IMR-90 (cell line): ENCODE measurements around the gene CCDC63.

Experiments used
- NFE2L2 ChIP-seq: fragments of 150-350 bp; IDR thresholded peaks from 2 replicates; pipeline ENCODE4 v1.6.1; 2016; ENCODE audit warnings: low read depth, mild to moderate bottlenecking, low read length
- POLR2A ChIP-seq: IDR thresholded peaks from 2 replicates; pipeline ENCODE4 v1.6.1; 2012; ENCODE audit warnings: mild to moderate bottlenecking, low read depth, low read length
- RAD21 ChIP-seq: IDR thresholded peaks from 2 replicates; pipeline ENCODE4 v1.6.1; 2012; ENCODE audit warnings: low read length, improper control_type of control experiment
- RCOR1 ChIP-seq: IDR thresholded peaks from 2 replicates; pipeline ENCODE4 v1.6.1; 2012; ENCODE audit warnings: mild to moderate bottlenecking, low read length, improper control_type of control experiment; ENCODE audit not compliant: insufficient replicate concordance
- RFX5 ChIP-seq: IDR thresholded peaks from 2 replicates; pipeline ENCODE4 v1.8.0; 2012; ENCODE audit warnings: low read depth, mild to moderate bottlenecking, low read length, moderate library complexity
- SMC3 ChIP-seq: fragments of 150-350 bp; IDR thresholded peaks from 2 replicates; pipeline ENCODE4 v1.6.1; 2016; ENCODE audit warnings: low read depth, mild to moderate bottlenecking, antibody characterized with exemption, low read length, moderate library complexity
- TF ChIP-seq, protein P1 (sequence below): fragments of 150-350 bp; IDR thresholded peaks from 2 replicates; pipeline ENCODE4 v1.6.1; 2017; ENCODE audit warnings: mild to moderate bottlenecking, antibody characterized with exemption, low read length, low read depth
- TF ChIP-seq, protein P2 (sequence below): conservative IDR thresholded peaks from 2 replicates; pipeline ENCODE4 v1.5.1; 2012; ENCODE audit warnings: mild to moderate bottlenecking, low read depth, low read length, improper control_type of control experiment

DNA sequence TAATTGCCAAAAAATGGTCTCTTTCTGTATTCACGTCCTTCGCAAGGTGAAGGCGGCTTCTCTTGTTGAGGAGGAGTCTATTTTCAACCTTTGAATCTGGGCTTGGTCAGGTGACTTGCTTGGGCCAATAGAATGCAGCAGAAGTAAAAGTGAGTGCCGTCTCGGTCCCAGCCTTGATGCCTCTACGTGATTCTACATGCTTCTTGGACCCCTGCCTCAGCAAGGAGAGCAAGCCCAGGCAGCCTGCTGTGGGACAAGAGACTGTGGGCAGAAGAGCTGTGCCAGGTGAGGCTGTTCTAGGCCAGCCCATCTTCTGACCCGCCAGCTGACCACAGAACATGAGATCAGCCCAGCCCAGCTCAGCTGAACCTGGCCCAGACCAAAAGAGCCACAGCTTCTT lies 39.1 kb upstream of the CCDC63 start:
- TF ChIP-seq, protein P1, sequence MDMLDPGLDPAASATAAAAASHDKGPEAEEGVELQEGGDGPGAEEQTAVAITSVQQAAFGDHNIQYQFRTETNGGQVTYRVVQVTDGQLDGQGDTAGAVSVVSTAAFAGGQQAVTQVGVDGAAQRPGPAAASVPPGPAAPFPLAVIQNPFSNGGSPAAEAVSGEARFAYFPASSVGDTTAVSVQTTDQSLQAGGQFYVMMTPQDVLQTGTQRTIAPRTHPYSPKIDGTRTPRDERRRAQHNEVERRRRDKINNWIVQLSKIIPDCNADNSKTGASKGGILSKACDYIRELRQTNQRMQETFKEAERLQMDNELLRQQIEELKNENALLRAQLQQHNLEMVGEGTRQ, result no peak
- TF ChIP-seq, protein P2, sequence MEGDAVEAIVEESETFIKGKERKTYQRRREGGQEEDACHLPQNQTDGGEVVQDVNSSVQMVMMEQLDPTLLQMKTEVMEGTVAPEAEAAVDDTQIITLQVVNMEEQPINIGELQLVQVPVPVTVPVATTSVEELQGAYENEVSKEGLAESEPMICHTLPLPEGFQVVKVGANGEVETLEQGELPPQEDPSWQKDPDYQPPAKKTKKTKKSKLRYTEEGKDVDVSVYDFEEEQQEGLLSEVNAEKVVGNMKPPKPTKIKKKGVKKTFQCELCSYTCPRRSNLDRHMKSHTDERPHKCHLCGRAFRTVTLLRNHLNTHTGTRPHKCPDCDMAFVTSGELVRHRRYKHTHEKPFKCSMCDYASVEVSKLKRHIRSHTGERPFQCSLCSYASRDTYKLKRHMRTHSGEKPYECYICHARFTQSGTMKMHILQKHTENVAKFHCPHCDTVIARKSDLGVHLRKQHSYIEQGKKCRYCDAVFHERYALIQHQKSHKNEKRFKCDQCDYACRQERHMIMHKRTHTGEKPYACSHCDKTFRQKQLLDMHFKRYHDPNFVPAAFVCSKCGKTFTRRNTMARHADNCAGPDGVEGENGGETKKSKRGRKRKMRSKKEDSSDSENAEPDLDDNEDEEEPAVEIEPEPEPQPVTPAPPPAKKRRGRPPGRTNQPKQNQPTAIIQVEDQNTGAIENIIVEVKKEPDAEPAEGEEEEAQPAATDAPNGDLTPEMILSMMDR, result no peak
- TF ChIP-seq RAD21 (no peak), RFX5 (no peak), POLR2A (no peak), RCOR1 (no peak), NFE2L2 (no peak), SMC3 (no peak)
